HEK293 (cell line): ENCODE measurements around the gene FOXO4.
A peak's percentile ranks its signal among the peaks of the same experiment; 100 is the strongest.

Source experiments
- BCL11B ChIP-seq: fragments of 450-650 bp; formaldehyde crosslinking; IDR thresholded peaks from 2 replicates; pipeline ENCODE4 v1.5.1; 2016; ENCODE audit warnings: low read depth, missing biosample characterization, missing genetic modification characterization
- GFI1B ChIP-seq: fragments of 450-650 bp; formaldehyde crosslinking; IDR thresholded peaks from 2 replicates; pipeline ENCODE4 v1.5.1; 2016; ENCODE audit warnings: missing biosample characterization, missing genetic modification characterization
- GLI2 ChIP-seq: fragments of 450-650 bp; formaldehyde crosslinking; IDR thresholded peaks from 2 replicates; pipeline ENCODE4; 2017; ENCODE audit warnings: missing biosample characterization, missing genetic modification characterization, low read depth, borderline replicate concordance
- GLI4 ChIP-seq: fragments of 450-650 bp; formaldehyde crosslinking; IDR thresholded peaks from 2 replicates; pipeline ENCODE4 v1.5.1; 2016; ENCODE audit warnings: missing biosample characterization, missing genetic modification characterization
- IKZF3 ChIP-seq: fragments of 450-650 bp; IDR thresholded peaks from 2 replicates; pipeline ENCODE4 v1.5.0; 2018; ENCODE audit warnings: missing biosample characterization, mild to moderate bottlenecking, missing genetic modification characterization, moderate library complexity
- SCRT2 ChIP-seq: fragments of 450-650 bp; formaldehyde crosslinking; IDR thresholded peaks from 2 replicates; pipeline ENCODE4 v1.5.1; 2016; ENCODE audit warnings: missing biosample characterization, missing genetic modification characterization
- SP7 ChIP-seq: fragments of 450-650 bp; formaldehyde crosslinking; IDR thresholded peaks from 2 replicates; pipeline ENCODE4 v1.5.1; 2016; ENCODE audit warnings: missing biosample characterization, missing genetic modification characterization
- WT1 ChIP-seq: fragments of 450-650 bp; formaldehyde crosslinking; IDR thresholded peaks from 2 replicates; pipeline ENCODE4 v1.5.1; 2016; ENCODE audit warnings: missing biosample characterization, missing genetic modification characterization
- ZFHX2 ChIP-seq: fragments of 450-650 bp; formaldehyde crosslinking; conservative IDR thresholded peaks from 2 replicates; pipeline ENCODE4 v1.5.1; 2016; ENCODE audit warnings: missing biosample characterization, missing genetic modification characterization
- ZFP41 ChIP-seq: fragments of 450-650 bp; formaldehyde crosslinking; IDR thresholded peaks from 2 replicates; pipeline ENCODE4 v1.5.1; 2016; ENCODE audit warnings: missing biosample characterization, missing genetic modification characterization, borderline replicate concordance
- ZNF132 ChIP-seq: fragments of 450-650 bp; formaldehyde crosslinking; IDR thresholded peaks from 2 replicates; pipeline ENCODE4 v1.5.1; 2017; ENCODE audit warnings: missing biosample characterization, missing genetic modification characterization, borderline replicate concordance
- ZNF202 ChIP-seq: fragments of 450-650 bp; formaldehyde crosslinking; IDR thresholded peaks from 2 replicates; pipeline ENCODE4 v1.5.1; 2016; ENCODE audit warnings: missing biosample characterization, missing genetic modification characterization, borderline replicate concordance
- ZNF221 ChIP-seq: fragments of 450-650 bp; formaldehyde crosslinking; IDR thresholded peaks from 2 replicates; pipeline ENCODE4 v1.5.1; 2017; ENCODE audit warnings: missing biosample characterization, missing genetic modification characterization, borderline replicate concordance
- ZNF274 ChIP-seq, 2 experiments: fragments of 200-500 bp in 1 of 2; fragments of 450-650 bp in 1 of 2; sonication (Bioruptor generic) in 1 of 2; formaldehyde crosslinking in 1 of 2; IDR thresholded peaks; 2 replicates each; pipeline versions ENCODE4 v1.5.1 to v1.6.1; 2014 to 2016; ENCODE audit warnings: borderline replicate concordance in 1 of 2, inconsistent platforms in 1 of 2, low read length in 1 of 2, missing biosample characterization in 1 of 2, missing genetic modification characterization in 1 of 2
- ZNF366 ChIP-seq: fragments of 450-650 bp; formaldehyde crosslinking; conservative IDR thresholded peaks from 2 replicates; pipeline ENCODE4 v1.5.1; 2016; ENCODE audit warnings: missing biosample characterization, missing genetic modification characterization
- ZNF514 ChIP-seq: fragments of 450-650 bp; formaldehyde crosslinking; IDR thresholded peaks from 2 replicates; pipeline ENCODE4 v1.5.1; 2016; ENCODE audit warnings: missing biosample characterization, missing genetic modification characterization
- ZNF600 ChIP-seq: fragments of 450-650 bp; formaldehyde crosslinking; IDR thresholded peaks from 2 replicates; pipeline ENCODE4 v1.5.1; 2016; ENCODE audit warnings: missing biosample characterization, missing genetic modification characterization
- ZNF629 ChIP-seq: fragments of 450-650 bp; formaldehyde crosslinking; IDR thresholded peaks from 2 replicates; pipeline ENCODE4 v1.5.1; 2017; ENCODE audit warnings: missing biosample characterization, missing genetic modification characterization
- ZNF660 ChIP-seq: fragments of 450-650 bp; IDR thresholded peaks from 2 replicates; pipeline ENCODE4 v1.5.1; 2018; ENCODE audit warnings: missing biosample characterization, mild to moderate bottlenecking, missing genetic modification characterization
- ZNF707 ChIP-seq: fragments of 450-650 bp; formaldehyde crosslinking; IDR thresholded peaks from 2 replicates; pipeline ENCODE4 v1.5.1; 2016; ENCODE audit warnings: missing biosample characterization, missing genetic modification characterization
- ZNF768 ChIP-seq: fragments of 450-650 bp; formaldehyde crosslinking; IDR thresholded peaks from 2 replicates; pipeline ENCODE4 v1.5.1; 2018; ENCODE audit warnings: missing biosample characterization, mild to moderate bottlenecking, missing genetic modification characterization
- ZNF785 ChIP-seq: fragments of 450-650 bp; formaldehyde crosslinking; IDR thresholded peaks from 2 replicates; pipeline ENCODE4 v1.5.1; 2016; ENCODE audit warnings: missing biosample characterization, missing genetic modification characterization
- TF ChIP-seq, protein P1 (sequence below): fragments of 450-650 bp; formaldehyde crosslinking; IDR thresholded peaks from 2 replicates; pipeline ENCODE4 v1.5.1; 2016; ENCODE audit warnings: missing biosample characterization, missing genetic modification characterization
- TF ChIP-seq, protein P2 (sequence below): fragments of 450-650 bp; formaldehyde crosslinking; IDR thresholded peaks from 2 replicates; pipeline ENCODE4 v1.5.1; 2016; ENCODE audit warnings: missing biosample characterization, missing genetic modification characterization
- TF ChIP-seq, protein P3 (sequence below): fragments of 450-650 bp; formaldehyde crosslinking; IDR thresholded peaks from 2 replicates; pipeline ENCODE4 v1.5.1; 2016; ENCODE audit warnings: missing biosample characterization, missing genetic modification characterization

FOXO4 gene

DNA sequence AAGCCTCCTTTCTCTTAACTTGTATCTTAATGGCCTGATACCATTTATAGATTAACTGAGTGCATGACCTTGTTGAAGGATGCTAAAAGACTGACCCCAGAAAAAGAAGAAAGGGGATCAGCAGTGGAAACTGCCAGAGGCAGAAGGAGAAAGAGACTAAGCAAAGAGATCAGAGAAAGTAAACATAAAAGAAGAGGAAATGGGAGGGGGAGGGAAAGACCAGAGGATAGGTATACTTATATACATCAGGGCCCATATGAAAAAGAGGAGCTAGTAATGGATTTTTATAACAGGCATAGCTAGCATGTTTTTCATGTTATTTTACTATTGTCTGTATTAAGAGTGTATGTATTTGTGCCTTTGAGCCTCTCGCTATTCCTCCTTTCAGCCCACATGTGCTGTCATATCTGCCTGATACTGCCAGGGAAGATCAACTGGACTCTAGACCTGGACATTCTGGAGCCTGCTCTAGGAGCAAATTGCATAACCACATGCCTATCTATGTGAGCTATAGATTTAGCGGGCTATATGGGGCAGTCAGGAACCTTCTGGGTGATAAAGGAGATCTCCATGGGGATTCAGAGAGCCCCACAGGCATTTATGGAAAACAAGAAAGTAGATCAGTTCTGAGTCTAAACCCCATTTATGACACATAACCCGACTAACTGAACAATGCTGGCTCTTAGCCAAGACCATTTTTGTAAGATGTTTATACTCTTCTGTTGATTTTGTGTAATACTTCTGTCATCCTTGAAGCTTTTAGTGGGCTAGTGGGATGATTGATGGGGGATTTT lies 14.1 kb upstream of the FOXO4 start (continued):
- TF ChIP-seq, protein P1, sequence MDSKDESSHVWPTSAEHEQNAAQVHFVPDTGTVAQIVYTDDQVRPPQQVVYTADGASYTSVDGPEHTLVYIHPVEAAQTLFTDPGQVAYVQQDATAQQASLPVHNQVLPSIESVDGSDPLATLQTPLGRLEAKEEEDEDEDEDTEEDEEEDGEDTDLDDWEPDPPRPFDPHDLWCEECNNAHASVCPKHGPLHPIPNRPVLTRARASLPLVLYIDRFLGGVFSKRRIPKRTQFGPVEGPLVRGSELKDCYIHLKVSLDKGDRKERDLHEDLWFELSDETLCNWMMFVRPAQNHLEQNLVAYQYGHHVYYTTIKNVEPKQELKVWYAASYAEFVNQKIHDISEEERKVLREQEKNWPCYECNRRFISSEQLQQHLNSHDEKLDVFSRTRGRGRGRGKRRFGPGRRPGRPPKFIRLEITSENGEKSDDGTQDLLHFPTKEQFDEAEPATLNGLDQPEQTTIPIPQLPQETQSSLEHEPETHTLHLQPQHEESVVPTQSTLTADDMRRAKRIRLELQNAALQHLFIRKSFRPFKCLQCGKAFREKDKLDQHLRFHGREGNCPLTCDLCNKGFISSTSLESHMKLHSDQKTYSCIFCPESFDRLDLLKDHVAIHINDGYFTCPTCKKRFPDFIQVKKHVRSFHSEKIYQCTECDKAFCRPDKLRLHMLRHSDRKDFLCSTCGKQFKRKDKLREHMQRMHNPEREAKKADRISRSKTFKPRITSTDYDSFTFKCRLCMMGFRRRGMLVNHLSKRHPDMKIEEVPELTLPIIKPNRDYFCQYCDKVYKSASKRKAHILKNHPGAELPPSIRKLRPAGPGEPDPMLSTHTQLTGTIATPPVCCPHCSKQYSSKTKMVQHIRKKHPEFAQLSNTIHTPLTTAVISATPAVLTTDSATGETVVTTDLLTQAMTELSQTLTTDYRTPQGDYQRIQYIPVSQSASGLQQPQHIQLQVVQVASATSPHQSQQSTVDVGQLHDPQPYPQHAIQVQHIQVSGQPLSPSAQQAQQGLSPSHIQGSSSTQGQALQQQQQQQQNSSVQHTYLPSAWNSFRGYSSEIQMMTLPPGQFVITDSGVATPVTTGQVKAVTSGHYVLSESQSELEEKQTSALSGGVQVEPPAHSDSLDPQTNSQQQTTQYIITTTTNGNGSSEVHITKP, result no peak
- TF ChIP-seq ZNF132 (tag by site-specific recombination) (no peak), ZNF629 (tag by site-specific recombination) (peak; percentile 64), ZNF660 (tag by site-specific recombination) (no peak), ZNF600 (tag by site-specific recombination) (peak; percentile 56; the same call in 1 of the 2 replicates), ZNF707 (no peak), SP7 (tag by site-specific recombination) (no peak), ZNF514 (no peak), GLI2 (tag by site-specific recombination) (peak; percentile 73; the same call in 1 of the 2 replicates), ZNF768 (tag by site-specific recombination) (no peak), ZNF366 (tag by site-specific recombination) (0 out of 2 replicates have a peak, but pooled peaks have one; percentile 22), IKZF3 (tag by site-specific recombination) (peak; percentile 83), GLI4 (tag by site-specific recombination) (no peak), ZFP41 (tag by site-specific recombination) (no peak), GFI1B (tag by site-specific recombination) (no peak), SCRT2 (tag by site-specific recombination) (no peak), ZNF274 (IDR thresholded peaks at IDR 0.05; ENCODE audit: low read length) (no peak), ZNF274 (tag by site-specific recombination; IDR thresholded peaks at IDR 0.05; ENCODE audit: borderline replicate concordance) (no peak), ZFHX2 (tag by site-specific recombination) (no peak), WT1 (peak; percentile 66; the same call in 1 of the 2 replicates), ZNF221 (tag by site-specific recombination) (no peak), ZNF785 (tag by site-specific recombination) (no peak), BCL11B (no peak), ZNF202 (tag by site-specific recombination) (no peak)
- TF ChIP-seq, protein P2, sequence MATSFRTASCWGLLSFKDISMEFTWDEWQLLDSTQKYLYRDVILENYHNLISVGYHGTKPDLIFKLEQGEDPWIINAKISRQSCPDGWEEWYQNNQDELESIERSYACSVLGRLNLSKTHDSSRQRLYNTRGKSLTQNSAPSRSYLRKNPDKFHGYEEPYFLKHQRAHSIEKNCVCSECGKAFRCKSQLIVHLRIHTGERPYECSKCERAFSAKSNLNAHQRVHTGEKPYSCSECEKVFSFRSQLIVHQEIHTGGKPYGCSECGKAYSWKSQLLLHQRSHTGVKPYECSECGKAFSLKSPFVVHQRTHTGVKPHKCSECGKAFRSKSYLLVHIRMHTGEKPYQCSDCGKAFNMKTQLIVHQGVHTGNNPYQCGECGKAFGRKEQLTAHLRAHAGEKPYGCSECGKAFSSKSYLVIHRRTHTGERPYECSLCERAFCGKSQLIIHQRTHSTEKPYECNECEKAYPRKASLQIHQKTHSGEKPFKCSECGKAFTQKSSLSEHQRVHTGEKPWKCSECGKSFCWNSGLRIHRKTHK, result no peak
- TF ChIP-seq, protein P3, sequence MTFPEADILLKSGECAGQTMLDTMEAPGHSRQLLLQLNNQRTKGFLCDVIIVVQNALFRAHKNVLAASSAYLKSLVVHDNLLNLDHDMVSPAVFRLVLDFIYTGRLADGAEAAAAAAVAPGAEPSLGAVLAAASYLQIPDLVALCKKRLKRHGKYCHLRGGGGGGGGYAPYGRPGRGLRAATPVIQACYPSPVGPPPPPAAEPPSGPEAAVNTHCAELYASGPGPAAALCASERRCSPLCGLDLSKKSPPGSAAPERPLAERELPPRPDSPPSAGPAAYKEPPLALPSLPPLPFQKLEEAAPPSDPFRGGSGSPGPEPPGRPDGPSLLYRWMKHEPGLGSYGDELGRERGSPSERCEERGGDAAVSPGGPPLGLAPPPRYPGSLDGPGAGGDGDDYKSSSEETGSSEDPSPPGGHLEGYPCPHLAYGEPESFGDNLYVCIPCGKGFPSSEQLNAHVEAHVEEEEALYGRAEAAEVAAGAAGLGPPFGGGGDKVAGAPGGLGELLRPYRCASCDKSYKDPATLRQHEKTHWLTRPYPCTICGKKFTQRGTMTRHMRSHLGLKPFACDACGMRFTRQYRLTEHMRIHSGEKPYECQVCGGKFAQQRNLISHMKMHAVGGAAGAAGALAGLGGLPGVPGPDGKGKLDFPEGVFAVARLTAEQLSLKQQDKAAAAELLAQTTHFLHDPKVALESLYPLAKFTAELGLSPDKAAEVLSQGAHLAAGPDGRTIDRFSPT, result no peak
